RPMI7951 (cell line): ENCODE measurements around the gene DOCK1. TPM values are rescaled to one million over a fixed set of nuclear protein-coding genes. Genes with fewer than 3 reads are reported as not detected.

ENCODE experiments used
- DNase-seq: peaks from one replicate; pipeline ENCODE4 v3.0.0-alpha.2; 2012; ENCODE audit warnings: low read depth
- total RNA-seq: library from RNA; depleted of rRNA; stranded (reverse); fragments of >200 nt; shearing (Covaris generic); gene quantifications from 2 replicates; pipeline ENCODE4 v1.2.3, GENCODE V29; 2014

DOCK1 gene
- total RNA-seq, 1 experiment from 2014 or later, result 15.7 TPM

- DNase-seq, result no peak
Observed at GRCh38 chr10:127347202-127347959, 442.2 kb downstream of the DOCK1 start.

- peak; percentile 3 for DNase-seq
Observed at GRCh38 chr10:127349737-127350136, 444.5 kb downstream of the DOCK1 start.

GRCh38 chr10:127351542-127351941 lies 446.3 kb downstream of the DOCK1 start:
- no peak for DNase-seq

GRCh38 chr10:127353544-127353943 lies 448.3 kb downstream of the DOCK1 start:
- DNase-seq, result no peak

GRCh38 chr10:127354255-127354654 lies 449.0 kb downstream of the DOCK1 start:
- no peak for DNase-seq

- DNase-seq, result no peak
Observed at GRCh38 chr10:127354992-127355391, 449.8 kb downstream of the DOCK1 start.

GRCh38 chr10:127356360-127356759 lies 451.1 kb downstream of the DOCK1 start:
- no peak for DNase-seq

- DNase-seq, result no peak
Observed at GRCh38 chr10:127357265-127357664, 452.0 kb downstream of the DOCK1 start.

GRCh38 chr10:127358337-127358736 lies 453.1 kb downstream of the DOCK1 start:
- DNase-seq, result no peak

- no peak for DNase-seq
Observed at GRCh38 chr10:127364034-127364433, 458.8 kb downstream of the DOCK1 start.

GRCh38 chr10:127368101-127368500 lies 462.9 kb downstream of the DOCK1 start:
- DNase-seq, result peak; percentile 55

GRCh38 chr10:127368929-127369328 lies 463.7 kb downstream of the DOCK1 start:
- DNase-seq, result peak; percentile 20

- DNase-seq, result no peak
Observed at GRCh38 chr10:127370601-127371000, 465.4 kb downstream of the DOCK1 start.

GRCh38 chr10:127372361-127372760 lies 467.1 kb downstream of the DOCK1 start:
- no peak for DNase-seq

GRCh38 chr10:127374074-127374680 lies 468.9 kb downstream of the DOCK1 start:
- no peak for DNase-seq

GRCh38 chr10:127374901-127375300 lies 469.7 kb downstream of the DOCK1 start:
- DNase-seq, result no peak

- no peak for DNase-seq
Observed at GRCh38 chr10:127375461-127375860, 470.2 kb downstream of the DOCK1 start.

GRCh38 chr10:127376071-127376470 lies 470.8 kb downstream of the DOCK1 start:
- no peak for DNase-seq

- DNase-seq, result no peak
Observed at GRCh38 chr10:127378628-127379027, 473.4 kb downstream of the DOCK1 start.

GRCh38 chr10:127384532-127384931 lies 479.3 kb downstream of the DOCK1 start:
- DNase-seq, result no peak

- no peak for DNase-seq
Observed at GRCh38 chr10:127385066-127385465, 479.8 kb downstream of the DOCK1 start.

GRCh38 chr10:127386606-127387327 lies 481.5 kb downstream of the DOCK1 start:
- DNase-seq, result no peak

GRCh38 chr10:127391875-127392274 lies 486.6 kb downstream of the DOCK1 start:
- no peak for DNase-seq
